GM21390 (cell line): ENCODE results near the gene QSER1.
A peak's percentile ranks its signal among the peaks of the same experiment; 100 is the strongest.
"Not testable (repeated sequence)": the region's sequence is repeated elsewhere in the genome, so short reads cannot be mapped to it uniquely, and the experiment has no call there.

Experiments
- ATAC-seq: cut with Tn5 transposase; IDR thresholded peaks from one replicate; pipeline ENCODE4 v1.9.1; 2021; ENCODE audit not compliant: unreplicated experiment

QSER1 gene

DNA sequence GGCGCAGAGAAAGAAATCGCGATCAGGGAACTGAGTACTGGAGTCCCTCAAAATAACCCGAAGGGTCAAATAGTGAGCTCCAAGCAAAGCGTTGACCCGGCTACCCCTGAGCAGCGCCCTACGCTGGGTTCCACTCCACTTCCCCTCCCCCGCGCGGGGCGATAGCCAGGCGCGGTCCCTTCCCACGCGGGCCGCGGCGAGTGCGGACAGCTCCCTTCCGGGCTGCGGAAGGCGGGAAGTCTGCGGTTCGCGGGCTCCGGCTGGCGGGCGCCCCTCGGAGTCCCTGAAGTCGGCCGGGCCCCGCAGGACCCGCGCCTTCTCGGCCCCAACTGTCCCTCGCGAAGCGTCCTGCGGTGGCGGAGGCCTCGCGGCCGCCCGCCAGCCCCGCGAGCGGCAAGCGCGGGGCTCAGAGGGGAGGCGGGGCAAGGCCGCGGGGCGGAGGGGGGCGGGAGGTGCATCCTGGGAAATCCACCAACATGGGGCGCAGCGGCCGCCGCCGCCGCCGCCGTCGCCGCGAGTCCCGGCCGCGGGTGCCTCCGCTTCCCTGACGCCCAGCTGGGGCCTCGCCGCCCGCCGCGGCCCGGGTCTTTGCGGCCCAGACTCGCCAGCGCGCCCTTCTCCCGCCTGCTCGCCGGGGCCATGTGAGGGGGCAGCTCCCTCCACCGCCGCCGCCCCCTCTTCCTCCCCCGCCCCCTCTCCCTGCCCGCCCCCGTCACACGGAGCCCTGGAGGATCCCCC is at the start of gene QSER1:
Gene QSER1, plus strand, starts transcription at position 457 of the 738 bp plus-strand sequence. CDS start 315 bp downstream, outside the sequence.
- ATAC-seq: peak; percentile 69

DNA sequence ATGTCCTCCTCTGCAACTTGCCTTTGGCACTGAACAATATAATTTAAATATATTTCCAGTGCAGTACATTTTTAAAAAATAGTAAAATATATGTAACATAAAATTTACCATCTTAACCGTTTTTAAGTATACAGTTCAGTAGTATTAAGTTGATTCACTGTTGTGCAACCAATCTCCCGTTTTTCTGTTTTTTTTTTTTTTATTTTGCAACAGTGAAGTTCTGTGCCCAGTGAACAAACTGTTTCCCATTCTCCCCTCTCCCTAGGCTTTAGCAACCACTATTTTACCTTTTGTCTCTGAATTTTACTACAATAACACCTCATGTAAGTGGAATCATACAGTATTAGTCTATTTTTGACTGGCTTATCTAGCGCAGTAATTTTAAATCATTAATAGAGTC is 49.1 kb upstream of the QSER1 start:
- ATAC-seq: no peak

DNA sequence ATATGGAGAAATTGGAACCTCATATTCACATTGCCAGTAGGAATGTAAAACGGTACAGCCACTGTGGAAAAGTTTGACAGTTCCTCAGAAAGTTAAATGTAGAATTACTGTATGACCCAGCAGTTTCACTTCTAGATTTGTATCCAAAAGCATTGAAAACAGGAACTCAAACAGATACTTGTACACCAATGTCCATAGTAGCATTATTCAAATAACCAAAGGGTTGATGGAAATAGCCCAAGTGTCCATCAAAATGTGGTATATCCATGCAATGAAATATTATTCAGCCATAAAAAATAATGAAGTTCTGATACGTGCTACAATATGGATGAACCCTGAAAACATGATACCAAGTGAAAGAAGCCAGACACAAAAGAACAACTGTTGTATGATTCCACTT is 45.1 kb upstream of the QSER1 start:
- ATAC-seq: no peak

DNA sequence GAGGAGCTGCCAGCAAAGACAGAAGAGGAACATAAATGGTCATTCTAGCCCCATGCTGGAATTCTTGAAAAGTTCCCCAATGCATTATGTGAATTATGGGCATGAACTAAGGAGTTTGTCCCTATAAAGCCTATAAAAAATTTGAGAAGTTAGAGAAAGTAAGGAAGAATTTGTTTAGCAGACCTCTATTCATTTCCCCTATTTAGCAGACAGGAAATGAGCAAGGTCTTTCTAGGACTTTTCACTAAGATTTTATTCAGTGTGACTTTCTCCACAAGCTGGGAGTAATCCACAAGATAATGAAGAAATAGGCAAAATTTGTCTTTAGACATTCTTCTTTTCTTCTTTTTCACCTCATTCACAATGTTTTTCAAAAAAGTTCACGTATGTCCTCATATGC is 42.9 kb upstream of the QSER1 start:
- ATAC-seq: no peak

DNA sequence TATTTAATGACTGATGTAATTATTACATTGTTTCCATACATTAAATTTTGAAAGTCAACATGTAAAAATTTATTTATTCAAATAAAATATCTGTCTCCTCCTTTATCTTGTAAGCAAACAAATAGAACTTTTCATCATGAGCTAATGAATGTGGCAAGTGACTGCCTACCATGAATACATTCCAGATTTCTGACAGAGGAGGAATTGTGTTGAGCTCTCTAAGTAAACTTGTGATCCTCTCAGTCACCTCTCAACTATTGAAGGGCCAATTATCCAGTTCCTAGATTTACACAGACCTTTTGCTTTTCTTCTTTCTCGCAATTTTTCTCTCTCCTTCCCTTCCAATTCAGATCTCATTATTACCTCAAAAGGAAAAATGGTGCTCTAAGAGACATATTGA is 41.4 kb upstream of the QSER1 start:
- ATAC-seq: no peak

DNA sequence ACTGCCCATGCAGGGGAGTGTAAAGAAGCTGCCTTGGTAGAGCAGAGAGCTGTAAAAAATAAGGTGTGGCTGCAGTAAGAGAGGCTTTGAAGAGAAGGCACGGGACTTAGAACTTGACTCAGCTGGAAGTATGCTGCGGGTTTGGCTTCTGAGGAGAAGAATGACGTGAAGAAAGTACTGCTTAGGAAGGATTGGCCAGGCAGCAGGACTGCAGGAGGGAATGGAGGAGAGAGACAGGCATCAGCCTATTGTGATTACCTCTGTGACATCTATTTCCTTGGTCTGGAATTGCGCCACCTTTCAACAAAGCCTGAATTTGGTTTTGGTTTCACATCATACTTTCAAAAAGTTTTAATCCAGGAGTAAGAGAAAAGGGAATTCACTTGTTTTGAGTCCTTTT is 40.4 kb upstream of the QSER1 start:
- ATAC-seq: no peak

DNA sequence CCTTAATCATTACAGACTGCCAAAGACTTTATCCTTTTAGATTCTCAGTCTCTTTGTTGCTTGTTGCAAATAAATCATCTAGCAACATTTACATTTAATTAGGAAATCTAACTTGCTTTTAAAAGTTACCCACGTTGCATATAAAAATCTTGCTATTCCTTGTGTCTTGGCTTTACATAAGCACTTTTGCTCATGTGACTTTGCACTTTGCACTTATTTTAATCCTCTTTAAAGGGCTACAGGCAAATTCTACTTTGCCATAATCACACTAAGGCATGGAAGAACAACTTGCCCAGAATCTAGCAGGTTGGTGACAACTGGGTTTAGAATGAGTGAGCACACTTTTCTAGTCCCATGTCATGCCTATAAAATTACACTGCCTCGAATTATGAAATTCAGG is 37.0 kb upstream of the QSER1 start:
- ATAC-seq: no peak

DNA sequence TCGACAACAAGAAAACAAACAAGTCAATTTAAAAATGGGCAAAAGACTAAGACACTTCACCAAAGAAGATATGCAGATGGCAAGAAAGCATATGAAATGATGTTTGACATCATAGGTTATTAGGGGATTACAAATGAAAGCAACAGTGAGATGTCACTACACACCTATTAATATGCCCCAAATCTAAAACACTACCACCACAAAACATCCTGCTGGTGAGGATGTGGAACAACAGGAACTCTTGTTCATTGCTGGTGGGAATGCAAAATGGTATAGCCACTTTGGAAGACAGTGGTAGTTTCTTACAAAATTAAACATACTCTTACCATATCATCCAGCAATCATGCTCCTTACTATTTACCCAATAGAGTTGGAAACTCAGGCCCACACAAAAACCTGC is 33.9 kb upstream of the QSER1 start:
- ATAC-seq: no peak

DNA sequence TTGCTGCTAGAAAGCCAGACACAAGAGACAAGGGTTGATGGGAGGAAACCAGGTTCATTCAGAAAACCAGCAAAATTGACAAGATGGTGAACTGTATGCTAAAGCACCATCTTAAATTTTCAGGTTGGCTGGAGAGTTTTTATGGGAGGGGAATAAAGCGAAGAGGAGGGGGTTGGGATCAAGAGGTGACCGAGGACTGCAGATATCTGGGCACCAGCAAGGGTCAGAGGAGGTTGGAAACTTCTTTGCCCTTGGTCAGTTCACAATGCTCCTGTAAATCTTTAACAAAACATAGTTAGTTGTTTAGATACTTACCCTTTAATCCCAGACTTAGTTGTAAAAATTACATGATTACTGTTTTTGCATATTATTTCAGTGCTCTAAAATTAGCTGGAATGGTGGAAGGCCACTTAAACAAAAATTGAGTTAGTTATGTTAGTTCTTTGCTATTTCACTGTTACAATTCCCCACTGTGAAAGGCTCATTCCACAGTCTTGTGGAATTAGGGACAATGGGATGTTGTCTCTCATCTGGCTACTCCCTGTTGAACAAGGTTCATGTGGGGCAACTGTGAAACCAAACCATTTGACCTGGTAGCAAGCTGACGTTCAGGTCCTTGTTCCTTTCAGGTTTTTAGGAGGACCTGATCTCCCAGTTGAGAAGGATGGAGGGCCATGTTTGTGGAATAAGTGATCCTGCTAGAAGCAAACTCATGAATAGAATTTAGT is 30.6 kb upstream of the QSER1 start:
- ATAC-seq: no peak

DNA sequence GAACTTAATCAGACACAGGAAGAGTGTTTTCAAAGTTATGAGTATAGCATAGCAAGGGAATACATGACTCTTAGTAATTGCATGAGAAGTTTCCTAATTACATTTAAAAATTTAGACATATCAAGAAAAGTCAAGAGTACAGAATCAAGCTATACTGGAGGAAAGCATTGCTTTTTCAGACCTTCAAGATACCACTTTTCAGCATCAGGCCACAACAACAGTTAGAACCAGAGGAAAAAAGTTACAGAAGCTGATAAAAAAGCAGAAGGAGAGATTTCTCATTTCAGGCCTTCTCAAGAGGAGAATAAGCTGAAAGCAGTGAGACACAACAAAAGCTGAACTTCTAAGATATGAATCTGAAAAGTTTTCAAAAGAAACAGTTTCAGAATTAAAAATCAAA is 28.1 kb upstream of the QSER1 start:
- ATAC-seq: no peak

DNA sequence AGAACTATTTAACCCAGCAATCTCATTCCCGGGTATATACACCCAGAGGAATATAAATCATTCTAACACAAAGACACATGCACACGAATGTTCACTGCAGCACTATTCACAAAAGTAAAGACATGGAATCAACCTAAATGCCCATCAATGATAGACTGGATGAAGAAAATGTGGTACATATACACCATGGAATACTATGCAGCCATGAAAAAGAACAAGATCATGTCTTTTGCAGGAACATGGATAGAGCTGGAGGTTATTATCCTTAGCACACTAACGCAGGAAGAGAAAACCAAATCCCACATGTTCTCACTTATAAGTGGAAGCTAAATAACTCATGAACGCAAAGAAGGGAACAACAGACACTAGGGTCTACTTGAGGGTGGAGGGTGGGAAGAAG is 23.9 kb upstream of the QSER1 start:
- ATAC-seq: not testable (repeated sequence)

DNA sequence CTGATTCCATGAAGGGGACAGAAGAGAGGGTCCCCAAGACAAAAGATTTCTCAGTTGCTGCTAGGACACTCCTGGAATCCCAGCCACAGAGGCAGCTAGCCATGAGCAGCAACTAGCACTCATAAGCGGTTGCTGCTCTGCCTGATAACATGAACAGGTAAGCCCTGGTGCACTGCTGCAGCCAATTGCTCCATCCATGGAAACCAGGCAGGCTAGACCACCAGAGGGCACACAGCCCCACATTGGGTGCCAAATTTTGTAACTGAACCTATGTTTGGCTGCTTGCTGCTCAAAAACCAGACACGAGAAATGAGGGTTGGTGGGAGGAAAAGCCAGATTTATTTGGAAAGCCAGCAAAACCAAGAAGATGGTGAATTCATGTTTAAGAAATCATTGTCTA is 21.9 kb upstream of the QSER1 start:
- ATAC-seq: no peak

DNA sequence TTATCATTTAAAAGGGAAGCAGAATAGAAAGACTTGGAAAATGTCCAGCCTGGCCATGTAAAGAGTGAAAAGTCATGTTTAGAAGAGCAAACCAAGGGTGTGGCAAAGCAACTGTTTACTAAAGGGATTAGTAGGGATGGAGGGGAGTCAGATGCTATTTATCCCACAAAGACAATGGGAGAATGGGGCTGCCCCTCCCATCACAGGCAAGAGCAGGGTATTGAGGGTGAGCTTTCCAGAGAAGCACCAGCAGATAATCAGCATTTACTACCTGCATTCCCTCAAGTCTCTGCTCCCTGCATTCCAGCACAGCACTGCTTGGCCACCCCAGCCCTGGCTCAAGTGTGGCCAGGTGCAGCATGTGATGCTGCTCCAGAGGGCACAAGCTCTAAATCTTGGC is 18.5 kb upstream of the QSER1 start:
- no peak for ATAC-seq

DNA sequence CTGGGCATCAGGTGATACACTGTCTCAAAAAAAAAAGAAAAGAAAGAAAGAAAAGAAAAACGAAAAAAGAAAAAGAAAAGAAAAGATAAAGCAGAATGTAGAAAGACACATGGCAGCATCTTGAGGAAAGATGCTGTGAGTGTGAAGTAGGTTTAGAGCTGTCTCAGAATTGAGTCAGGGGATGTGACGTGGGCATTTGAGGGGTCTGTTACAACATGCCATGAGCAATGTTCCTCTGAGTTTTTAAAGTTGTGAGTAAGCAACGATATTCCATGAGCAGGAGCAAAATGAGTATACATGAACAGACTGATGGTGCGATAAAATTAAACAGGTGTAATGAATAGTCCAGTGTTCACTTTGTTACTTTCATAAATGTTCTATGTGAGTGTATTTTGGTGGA is 11.3 kb upstream of the QSER1 start:
- ATAC-seq: no peak

DNA sequence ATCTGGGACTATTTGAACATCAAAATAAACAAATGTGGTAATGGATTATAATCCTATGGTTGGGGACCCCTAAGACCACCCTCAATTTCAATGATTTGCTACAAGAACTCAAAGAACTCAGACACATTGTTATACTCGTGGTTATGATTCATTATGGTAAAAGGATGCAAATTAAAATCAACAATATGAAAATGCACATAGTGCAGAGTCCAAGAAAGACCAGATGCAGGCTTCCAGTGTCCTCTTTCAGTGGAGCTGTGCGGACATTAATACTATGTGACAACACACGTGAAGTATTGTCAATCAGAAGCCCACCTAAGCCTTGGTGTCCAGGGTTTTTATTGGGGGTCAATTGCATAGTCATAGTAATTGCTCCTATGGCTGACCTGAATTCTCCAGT is 9.2 kb upstream of the QSER1 start:
- ATAC-seq: no peak

DNA sequence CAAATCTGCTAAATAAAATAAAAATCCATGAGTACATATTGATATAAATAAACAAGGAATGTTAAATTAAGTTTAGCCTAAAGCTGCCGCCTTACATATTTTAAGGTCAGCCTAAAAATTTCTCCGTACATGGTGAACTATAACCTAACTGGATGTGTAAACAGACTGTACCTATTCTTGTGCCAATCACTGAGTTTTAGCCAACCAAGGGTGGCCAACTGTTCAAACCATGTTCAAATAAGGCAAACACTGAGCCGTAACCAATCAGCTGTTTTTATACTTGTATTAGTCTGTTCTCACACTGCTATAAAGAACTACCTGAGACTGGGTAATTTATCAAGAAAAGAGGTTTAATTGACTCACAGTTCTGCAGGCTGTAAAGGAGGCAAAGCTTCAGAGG is 8.6 kb upstream of the QSER1 start:
- ATAC-seq: no peak

DNA sequence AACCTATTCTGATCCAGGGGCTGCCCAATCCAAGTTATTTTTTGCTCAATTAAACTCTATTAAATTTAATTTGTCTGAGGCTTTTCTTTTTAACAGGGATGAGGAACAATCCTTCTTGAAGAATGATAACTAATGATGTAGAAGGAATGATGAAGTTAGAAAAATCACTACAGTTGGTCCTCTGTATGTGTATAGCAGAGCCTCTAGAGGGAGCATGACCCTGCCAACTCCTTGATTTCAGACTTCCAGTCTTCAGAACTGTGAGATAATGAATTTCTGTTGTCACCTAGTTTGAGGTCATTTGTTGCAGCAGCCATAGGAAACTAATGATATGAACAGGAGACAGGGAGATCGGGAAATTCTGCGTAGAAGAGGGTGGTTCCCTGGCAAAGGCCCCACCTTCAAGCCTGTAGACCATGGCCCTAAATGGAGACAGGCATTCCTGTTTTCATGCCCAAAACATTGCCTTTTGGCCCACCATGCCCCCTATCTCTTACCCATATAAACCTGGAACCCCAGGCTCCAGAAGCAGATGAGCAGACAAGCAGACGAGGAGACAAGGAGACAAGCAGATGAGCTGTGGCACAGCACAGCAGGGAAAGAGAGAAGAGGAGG is 7.7 kb upstream of the QSER1 start:
- ATAC-seq: no peak

DNA sequence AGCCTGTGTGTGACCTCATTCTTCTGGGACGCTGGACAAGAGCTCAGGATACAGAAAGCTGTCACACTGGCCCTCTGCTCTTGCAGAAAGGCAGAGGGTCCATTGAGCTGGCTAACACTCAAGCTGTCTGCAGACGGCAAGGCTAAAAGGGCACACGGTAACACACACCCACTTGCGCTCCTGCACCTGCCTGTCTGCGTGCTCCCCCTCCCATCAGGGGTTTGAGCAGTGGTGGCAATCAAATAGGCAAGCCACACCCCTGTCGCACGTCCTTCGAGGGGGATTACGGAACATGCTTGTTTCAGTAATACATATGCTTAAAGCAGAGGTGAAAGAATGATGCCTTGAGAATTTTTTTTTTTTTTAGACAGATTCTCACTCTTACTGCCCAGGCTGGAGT is 7.1 kb upstream of the QSER1 start:
- no peak for ATAC-seq

DNA sequence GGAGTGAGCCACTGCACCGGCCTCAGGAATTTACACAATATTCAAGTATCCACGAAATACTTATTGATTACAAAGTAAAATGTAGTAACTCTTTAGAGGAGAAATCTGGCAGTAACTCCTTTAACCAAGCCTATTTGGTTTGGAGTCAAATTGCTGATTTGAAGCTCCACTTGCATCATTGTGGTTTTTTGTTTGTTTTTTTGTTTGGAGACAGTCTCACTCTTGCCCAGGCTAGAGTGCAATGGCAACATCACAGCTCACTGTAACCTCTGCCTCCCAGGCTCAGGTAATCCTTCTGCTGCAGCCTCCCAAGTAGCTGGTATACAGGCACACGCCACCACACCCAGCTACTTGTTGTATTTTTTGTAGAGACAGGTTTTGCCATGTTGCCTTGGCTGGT is 6.4 kb upstream of the QSER1 start:
- no peak for ATAC-seq

DNA sequence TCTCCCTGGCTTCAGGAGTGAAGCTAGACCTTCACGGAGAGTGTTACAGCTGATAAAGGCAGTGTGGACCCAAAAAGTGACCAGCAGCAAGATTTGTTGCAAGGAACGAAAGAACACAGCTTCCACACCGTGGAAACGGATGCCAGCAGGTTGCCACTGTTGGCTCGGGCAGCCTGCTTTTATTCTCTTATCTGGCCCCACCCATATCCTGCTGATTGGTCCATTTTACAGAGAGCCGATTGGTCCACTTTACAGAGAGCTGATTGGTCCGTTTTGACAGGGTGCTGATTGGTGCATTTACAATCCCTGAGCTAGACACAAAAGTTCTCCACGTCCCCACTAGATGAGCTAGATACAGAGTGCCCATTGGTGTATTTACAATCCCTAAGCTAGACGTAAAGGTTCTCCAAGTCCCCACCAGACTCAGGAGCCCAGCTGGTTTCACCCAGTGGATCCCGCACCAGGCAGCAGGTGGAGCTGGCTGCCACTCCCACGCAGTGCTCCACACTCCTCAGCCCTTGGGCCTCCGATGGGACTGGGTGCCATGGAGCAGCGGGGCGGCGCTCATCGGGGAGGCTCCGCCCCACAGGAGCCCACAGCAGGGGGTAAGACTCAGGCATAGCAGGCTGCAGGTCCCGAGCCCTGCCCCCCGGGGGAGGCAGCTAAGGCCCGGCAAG is 4.8 kb upstream of the QSER1 start:
- not testable (repeated sequence) for ATAC-seq

DNA sequence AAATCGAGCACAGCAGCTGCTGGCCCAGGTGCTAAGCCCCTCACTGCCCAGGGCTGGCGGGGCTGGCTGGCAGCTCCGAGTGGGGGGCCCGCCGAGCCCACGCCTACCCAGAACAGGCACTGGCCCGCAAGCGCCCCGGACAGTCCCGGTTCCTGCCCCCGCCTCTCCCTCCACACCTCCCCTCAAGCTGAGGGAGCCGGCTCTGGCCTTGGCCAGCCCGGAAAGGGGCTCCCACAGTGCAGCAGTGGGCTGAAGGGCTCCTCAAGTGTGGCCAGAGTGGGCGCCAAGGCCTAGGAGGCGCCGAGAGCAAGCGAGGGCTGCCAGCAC is 4.3 kb upstream of the QSER1 start:
- ATAC-seq: not testable (repeated sequence)

DNA sequence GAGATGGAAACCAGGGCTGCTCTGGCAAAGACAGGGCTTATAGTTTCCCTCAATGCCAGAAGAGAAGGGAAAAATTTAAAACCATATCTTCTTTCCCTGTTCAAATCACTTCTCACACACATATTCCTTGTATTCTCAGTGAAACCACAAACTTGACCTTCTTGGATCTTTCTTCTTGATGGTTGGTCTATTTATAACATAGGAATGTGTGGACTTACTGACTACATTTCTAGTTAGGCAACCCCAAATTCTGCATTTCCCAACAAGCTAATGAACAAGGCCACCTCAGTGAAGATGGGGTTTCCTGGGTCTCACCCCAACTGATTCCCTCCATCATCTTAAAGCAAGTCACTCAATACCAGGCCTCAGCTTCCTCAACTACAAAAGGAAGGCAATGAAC is 3.8 kb upstream of the QSER1 start:
- ATAC-seq: no peak
